GM06990 (cell line): ENCODE measurements around the gene PRKG2.
"Not testable (repeated sequence)": the region's sequence is repeated elsewhere in the genome, so short reads cannot be mapped to it uniquely, and the experiment has no call there.

Experiments
- DNase-seq: peaks from one replicate; pipeline ENCODE4 v3.0.0-alpha.2; 2011; ENCODE audit not compliant: insufficient read length; ENCODE audit errors: extremely low read depth
- H3K27me3 ChIP-seq: replicated peaks from 2 replicates; pipeline ENCODE4 v1.6.0; 2011; ENCODE audit warnings: low read length; ENCODE audit not compliant: control insufficient read depth, insufficient read depth
- H3K36me3 ChIP-seq: 2 replicates; pipeline ENCODE4 v1.5.1; 2011; ENCODE audit warnings: low read length; ENCODE audit not compliant: control insufficient read depth, insufficient read depth
- H3K4me3 ChIP-seq: replicated peaks from 2 replicates; pipeline ENCODE4 v1.5.1; 2011; ENCODE audit warnings: low read depth, mild to moderate bottlenecking, control low read depth, low read length
- TF ChIP-seq, protein P1 (sequence below): IDR thresholded peaks from 2 replicates; pipeline ENCODE4 v1.5.1; 2011; ENCODE audit warnings: low read length, control low read depth, mild to moderate bottlenecking, inconsistent platforms; ENCODE audit not compliant: insufficient read depth, poor library complexity, severe bottlenecking

Gene PRKG2

DNA sequence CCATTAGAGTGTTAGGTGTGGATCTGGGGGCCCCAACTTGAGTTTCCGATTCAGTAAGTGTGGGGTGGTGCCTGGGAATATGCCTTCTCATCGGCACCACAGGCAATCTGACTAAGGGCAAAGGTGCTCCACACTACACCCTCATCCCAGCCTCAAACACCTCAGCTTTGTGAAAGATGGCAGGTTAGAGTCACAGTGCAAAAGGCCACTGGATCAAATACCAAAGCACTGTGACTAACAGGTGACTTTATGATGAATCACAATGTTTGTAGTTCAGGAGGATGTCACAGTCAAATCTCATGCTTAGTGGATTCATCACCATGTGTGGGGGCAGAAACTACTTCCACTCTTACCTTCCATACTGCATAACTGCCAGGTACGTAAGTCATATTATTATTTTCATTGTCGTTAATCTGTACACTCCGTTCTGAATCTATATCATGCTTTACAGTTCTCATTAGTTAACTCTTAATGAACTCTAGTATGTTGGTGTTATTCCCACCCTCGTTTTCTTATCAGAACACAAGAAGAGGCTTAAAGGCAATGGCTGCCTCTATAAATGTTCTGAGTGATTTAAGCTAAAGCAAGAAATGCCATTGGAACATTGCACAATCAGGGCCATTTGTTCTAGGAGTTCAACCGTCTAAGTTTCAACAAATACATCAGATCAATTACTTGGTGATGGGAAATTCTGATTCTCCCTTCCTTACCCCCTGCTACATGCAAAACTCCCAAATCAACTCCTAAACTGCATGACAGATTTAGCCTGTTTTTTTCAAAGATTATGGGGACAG lies 50.2 kb downstream of the PRKG2 start:
- Histone ChIP-seq H3K36me3 (no peaks in the 10 kb centered on the region), H3K4me3 (no peak overlapping the region), H3K27me3 (no peaks in the 10 kb centered on the region; the same call in 1 of the 2 replicates)
- DNase-seq: no peak
- TF ChIP-seq, protein P1, sequence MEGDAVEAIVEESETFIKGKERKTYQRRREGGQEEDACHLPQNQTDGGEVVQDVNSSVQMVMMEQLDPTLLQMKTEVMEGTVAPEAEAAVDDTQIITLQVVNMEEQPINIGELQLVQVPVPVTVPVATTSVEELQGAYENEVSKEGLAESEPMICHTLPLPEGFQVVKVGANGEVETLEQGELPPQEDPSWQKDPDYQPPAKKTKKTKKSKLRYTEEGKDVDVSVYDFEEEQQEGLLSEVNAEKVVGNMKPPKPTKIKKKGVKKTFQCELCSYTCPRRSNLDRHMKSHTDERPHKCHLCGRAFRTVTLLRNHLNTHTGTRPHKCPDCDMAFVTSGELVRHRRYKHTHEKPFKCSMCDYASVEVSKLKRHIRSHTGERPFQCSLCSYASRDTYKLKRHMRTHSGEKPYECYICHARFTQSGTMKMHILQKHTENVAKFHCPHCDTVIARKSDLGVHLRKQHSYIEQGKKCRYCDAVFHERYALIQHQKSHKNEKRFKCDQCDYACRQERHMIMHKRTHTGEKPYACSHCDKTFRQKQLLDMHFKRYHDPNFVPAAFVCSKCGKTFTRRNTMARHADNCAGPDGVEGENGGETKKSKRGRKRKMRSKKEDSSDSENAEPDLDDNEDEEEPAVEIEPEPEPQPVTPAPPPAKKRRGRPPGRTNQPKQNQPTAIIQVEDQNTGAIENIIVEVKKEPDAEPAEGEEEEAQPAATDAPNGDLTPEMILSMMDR: no peak

DNA sequence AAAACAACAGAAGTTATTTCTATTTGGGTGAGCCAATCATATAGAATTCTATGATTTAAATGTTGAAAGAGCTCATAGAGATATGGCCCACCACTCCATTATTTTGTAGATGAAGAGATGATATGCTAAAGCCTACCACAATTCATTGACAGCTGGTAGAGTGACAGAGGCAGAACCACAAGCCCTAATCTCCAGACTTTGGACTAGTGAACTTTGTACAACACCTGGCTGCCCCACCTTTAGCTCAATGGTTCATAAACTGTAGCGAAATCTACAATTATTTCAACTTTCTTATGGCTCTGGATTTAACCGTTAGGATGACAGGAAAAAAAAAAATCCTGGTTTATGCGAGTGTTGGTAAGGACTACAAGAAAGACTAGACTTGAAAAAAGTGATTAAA lies 50.9 kb downstream of the PRKG2 start:
- no peaks in the 10 kb centered on the region for H3K36me3 ChIP-seq
- TF ChIP-seq, protein P1: no peak

GRCh38 chr4:81162752-81163458 lies 52.1 kb downstream of the PRKG2 start:
- TF ChIP-seq, protein P1: no peak
- H3K36me3 ChIP-seq: no peaks in the 10 kb centered on the region
- DNase-seq: no peak

More for the DNA sequence above, 50.9 kb downstream of the PRKG2 start:
- Histone ChIP-seq H3K4me3 (no peak overlapping the region), H3K27me3 (no peaks in the 10 kb centered on the region; the same call in 1 of the 2 replicates)
- no peak for DNase-seq

DNA sequence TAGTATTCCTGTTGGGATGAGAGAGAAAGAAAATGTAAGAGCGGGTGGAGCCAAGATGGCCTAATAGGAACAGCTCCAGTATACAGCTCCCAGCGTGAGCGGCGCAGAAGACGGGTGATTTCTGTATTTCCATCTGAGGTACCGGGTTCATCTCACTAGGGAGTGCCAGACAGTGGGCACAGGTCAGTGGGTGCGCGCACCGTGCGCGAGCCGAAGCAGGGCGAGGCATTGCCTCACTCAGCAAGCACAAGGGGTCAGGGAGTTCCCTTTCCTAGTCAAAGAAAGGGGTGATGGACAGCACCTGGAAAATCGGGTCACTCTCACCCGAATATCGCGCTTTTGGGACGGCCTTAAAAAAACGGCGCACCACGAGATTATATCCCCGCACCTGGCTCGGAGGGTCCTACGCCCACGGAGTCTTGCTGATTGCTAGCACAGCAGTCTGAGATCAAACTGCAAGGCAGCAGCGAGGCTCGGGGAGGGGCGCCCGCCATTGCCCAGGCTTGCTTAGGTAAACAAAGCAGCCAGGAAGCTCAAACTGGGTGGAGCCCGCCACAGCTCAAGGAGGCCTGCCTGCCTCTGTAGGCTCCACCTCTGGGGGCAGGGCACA lies 61.2 kb downstream of the PRKG2 start:
- DNase-seq, H3K27me3 ChIP-seq, H3K36me3 ChIP-seq: not testable (repeated sequence)
- peak overlapping the region; percentile 56 for H3K4me3 ChIP-seq

More at GRCh38 chr4:81162752-81163458, 52.1 kb downstream of the PRKG2 start:
- no peak overlapping the region for H3K4me3 ChIP-seq
- no peaks in the 10 kb centered on the region; the same call in 1 of the 2 replicates for H3K27me3 ChIP-seq

DNA sequence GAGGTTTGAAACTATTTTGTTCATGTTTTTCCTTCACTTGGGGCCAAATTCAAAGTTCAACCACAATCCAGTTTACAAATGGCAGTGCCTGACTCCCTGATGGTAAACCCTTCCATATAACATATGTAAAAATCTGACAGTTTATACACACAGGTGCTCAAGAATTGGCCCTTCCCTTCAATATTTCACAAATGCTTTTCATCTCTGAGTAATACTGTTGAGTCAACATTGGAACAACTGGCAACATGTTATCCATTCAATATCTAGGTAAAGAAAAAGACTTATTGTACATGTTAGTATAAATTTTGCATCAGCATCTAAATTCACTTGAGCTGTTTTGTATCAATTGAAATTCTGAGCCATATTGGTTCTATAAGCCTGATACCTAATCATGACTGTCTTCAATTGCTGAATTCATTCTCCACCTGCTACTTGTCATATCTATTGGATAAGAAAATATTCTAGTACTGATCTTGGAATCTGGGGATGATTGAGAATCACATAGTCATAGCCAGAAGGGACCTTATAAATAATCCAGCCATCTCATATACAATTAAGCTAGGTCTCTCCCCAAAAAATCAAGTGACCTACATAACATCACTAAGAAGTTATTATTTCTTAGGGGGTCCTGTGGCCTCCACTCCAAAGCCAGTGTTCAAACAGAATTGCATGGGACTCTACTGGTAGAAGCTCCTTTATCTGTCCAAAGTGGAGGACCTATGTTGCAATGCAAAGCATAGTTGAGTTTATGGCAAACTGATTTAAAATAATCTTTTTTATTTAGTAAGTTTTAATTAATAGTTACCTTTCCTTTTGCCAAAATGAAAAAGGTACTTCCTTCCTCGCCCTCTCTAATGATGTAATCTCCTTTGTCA lies 61.9 kb downstream of the PRKG2 start:
- Histone ChIP-seq H3K4me3 (no peak overlapping the region; the same call in 1 of the 2 replicates), H3K36me3 (no peaks in the 10 kb centered on the region), H3K27me3 (no peaks in the 10 kb centered on the region)
- TF ChIP-seq, protein P1: no peak
- DNase-seq: no peak
